AG08395 (cell line): ENCODE data around the gene NOBOX.
"Not testable (repeated sequence)": the region's sequence is repeated elsewhere in the genome, so short reads cannot be mapped to it uniquely, and the experiment has no call there.

Source experiments
- DNase-seq: peaks from one replicate; pipeline ENCODE4 v3.0.0; 2012; ENCODE audit warnings: mixed read lengths, low spot score

Gene NOBOX

DNA sequence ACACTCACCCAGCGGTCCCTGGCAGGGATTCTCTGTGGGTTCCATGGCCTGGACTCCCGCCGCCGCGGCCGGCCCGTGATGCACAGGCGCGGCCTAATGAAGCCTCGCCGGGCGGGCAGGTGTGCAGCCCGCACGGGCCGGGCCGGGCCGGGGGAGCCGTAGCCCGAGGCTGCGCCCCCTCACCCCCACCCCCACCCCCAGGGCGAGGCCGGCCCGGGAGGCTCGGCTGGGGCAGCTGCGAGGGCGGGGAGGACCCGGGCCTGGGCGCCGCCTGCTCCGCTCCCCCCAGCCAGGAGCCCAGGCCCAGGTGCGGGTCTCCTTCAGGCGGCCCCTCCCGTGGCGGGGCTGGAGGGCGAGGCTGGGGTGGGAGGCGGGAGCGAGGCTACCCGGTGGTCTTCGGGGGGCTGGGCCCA is at the start of gene NOBOX:
TSS of gene NOBOX (minus strand) at position 45 of the 413 bp plus-strand sequence.
- no peak for DNase-seq

DNA sequence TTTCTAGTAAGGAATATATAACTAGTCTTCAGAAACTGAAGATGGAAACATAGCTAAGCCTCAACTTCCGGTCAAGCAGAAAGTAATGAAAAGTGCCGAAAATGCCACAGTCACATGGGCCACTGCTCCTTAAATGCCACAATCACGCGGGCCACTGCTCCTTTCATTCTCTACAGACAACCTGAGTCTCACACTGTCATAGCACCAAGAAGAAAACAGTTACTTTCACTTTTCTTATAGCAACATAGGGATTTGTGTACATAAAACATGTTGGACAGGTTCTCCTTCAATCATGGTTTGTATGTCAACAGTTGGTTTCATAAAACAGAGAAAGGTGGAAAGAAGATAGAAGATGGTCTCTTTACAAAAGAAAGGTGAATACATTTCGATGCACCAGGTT is 48.6 kb upstream of the NOBOX start:
- DNase-seq = no peak

DNA sequence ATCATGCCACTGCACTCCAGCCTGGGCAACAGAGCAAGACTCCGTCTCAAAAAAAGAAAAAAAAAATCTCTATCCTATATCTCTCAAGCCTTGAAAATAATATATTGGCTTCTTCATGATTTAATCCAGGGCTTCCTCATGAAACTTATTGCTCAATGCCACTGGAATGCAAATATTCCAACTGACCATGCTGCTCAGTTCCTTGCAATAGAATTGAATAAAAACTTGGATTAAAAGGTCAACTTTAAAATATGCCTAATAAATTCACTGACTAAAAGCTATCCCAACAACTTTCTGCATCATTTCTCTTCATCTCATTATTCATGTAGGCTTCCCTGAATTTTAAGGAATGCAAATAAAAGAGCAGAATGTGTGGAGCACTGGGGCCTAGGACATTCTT is 42.1 kb upstream of the NOBOX start:
- no peak for DNase-seq

GRCh38 chr7:144439717-144440205 is 36.3 kb upstream of the NOBOX start:
- no peak for DNase-seq

- no peak for DNase-seq
Measured at GRCh38 chr7:144438759-144439158, 35.3 kb upstream of the NOBOX start.

DNA sequence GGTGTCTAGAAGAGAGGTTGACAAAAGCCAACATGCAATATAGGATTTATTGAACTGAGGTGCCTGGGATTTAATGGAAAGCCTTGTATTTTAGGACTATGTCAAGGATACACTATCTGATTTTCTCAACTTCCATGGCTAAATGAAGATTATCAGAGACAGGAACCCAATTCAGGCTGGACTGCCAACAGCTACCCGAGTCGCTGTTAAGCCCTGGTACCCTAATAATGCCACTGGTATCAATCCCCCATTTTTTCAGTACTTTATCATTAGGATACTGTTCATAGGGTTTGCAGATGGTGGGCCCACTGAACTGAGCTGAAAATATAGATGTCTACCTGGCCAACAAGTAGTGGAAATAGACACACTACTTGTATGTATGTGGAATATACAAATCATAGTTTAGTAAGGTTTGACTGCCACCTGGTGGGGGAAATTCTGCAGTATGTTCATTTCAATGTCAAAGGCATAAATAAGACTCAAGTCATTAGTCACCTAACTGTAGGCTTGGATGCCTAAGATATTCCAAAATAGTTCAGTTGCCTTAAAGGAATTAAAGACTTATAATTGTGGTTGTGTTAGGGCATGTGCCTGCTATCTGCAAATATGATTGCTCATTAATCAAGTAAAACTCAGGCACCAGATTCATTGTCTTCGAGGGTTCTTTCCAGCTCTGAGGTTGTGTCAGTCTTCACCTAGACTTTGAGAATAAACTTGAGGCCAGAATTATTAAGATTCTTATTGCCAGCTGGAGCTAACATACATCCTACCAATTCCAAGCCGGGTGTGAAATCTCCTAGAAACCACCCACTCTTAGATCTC is 34.1 kb upstream of the NOBOX start:
- peak; percentile 58 for DNase-seq

- DNase-seq = no peak
Measured at GRCh38 chr7:144436500-144436899, 33.0 kb upstream of the NOBOX start.

DNA sequence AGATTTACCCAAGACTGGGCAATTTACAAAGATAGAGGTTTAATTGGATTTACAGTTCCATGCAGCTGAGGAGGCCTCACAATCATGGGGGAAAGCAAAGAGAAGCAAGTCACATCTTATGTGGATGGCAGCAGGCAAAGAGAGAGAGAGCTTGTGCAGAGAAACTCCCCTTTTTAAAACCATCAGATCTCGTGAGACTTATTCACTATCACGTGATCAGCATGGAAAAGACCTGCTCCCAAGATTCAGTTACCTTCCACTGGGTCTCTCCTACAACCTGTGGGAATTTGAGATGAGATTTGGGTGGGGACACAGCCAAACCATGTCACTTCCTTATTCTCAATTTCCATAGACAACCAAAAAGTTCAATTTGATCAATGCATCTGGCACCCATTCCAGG is 24.9 kb upstream of the NOBOX start:
- no peak for DNase-seq

DNA sequence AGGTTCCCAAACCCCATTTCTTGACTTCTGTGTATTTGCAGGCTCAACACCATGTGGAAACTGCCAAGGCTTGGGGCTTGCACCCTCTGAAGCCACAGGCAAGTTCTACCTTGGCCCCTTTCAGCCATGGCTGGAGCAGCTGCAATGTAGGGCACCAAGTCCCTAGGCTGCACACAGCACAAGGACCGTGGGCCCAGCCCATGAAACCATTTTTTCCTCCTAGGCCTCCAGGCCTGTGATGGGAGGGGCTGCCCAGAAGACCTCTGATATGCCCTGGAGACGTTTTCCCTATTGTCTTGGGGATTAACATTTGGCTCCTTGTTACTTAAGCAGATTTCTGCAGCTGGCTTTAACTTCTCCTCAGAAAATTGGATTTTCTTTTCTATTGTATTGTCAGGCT is 24.0 kb upstream of the NOBOX start:
- not testable (repeated sequence) for DNase-seq

- DNase-seq = not testable (repeated sequence)
Measured at GRCh38 chr7:144418931-144419330, 15.4 kb upstream of the NOBOX start.

DNA sequence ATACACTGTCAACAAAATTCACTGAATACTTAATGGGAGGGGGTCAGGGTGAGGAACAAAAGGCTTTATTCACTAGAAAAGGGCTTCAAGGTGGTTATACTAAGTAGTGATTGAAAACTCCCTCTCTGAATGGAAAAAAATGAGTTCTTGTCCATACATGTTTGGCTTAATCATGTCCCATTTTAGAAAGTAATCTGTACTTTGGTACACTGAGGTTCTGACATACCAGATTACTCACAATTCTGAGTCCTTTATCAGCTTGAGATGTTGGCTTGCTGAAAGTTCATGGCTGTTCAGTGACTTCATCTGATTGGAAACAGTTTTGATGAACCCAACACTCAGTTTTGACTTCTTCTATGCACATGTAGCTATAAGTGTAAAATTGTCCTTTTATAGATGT is 12.8 kb upstream of the NOBOX start:
- no peak for DNase-seq

DNA sequence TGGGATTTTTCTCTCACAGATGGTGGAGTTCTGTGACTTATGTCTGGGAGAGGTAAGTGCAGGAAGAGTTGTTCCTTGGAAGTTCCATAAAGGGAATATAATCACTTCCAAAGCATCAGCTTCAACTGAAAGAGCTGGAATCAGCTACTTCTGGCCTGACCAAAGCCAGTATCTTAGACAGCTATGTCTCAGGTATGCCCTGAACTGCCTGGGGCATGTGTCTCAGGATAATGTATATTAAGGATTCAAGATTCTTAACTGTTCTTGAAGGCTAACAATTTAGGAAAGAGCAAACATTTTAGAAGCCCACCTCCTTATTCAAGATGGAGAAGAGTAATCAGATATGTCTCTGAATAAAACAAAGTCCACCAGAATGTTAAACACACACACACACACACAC is 12.4 kb upstream of the NOBOX start:
- DNase-seq = no peak

GRCh38 chr7:144414815-144415214 is 11.3 kb upstream of the NOBOX start:
- DNase-seq = no peak

GRCh38 chr7:144410441-144410840 is 6.9 kb upstream of the NOBOX start:
- DNase-seq = no peak

GRCh38 chr7:144408121-144408520 is 4.6 kb upstream of the NOBOX start:
- DNase-seq = no peak

DNA sequence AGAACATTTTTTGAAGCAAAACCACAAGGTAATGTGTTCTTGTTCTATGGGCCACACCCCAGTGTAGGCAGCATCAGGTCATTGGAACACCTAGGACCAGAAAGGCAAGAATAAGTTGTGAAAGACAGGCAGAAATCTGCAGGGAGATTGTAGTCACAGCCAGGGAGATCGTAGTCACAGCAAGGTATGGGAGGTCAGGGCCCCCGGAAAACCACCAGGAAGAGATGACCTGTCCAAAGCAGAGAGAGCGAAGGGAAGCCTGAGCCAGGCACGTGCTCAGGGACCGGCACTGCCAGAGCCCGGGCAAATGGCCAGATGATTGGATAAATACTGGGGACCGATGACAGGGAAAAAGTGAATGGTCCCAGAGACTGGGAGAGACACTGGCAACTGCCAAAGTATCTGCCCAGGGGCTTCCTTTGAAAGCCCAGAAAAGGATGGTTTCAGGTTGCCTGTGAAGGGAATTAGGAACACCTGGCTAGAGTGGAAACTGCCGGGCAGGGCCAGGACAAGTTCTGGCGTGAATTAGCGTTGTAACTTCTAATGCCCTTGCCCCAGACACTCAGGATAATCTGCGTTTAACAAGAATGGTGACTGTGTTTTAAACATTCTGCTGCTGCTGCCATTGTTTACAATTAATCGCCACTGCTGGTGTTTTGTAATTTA is 3.9 kb upstream of the NOBOX start:
- no peak for DNase-seq

- no peak for DNase-seq
Measured at GRCh38 chr7:144404946-144405345, 1.5 kb upstream of the NOBOX start.

DNA sequence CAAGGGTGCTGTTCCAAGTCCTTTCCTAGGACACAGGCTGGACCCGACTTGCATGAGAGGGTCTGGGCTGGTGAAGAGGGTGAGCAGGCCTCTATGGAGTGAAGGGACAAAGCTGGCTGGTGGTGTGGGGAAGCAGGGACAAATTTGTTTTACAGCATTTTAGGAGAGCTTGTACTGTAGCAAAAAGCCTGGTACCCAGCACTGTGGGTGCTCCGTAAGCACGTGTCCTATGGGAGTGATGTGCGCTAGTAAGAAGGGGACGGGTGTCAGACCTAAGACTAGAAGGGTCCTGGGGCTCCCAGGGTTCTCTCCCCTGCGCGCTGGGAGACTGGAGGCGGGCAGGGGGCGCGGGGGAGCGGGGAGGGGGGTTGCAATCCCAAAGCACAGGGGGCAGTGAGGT is 391 bp downstream of the NOBOX start:
- DNase-seq = no peak

DNA sequence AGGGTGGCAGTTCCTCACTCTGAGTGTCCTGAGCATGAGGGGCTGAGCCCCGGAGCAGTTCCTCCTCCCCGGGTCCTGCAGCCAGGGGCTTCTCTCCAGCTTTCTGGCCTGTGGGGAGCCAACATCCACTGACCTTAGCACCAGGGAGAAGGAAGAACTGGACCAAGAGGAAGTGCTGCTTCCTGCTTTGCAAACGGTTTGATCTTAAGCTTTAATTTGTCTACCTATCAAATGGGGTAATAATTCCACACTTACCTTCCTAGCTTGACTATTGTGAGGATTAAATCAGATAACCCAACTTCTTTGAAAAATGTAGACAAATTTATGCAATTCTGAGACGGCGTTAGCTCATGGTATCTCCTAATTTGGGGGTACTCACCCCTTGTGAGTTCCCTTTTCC is 2.0 kb downstream of the NOBOX start:
- no peak for DNase-seq

- DNase-seq = no peak
Measured at GRCh38 chr7:144399946-144400345, 3.5 kb downstream of the NOBOX start.

DNA sequence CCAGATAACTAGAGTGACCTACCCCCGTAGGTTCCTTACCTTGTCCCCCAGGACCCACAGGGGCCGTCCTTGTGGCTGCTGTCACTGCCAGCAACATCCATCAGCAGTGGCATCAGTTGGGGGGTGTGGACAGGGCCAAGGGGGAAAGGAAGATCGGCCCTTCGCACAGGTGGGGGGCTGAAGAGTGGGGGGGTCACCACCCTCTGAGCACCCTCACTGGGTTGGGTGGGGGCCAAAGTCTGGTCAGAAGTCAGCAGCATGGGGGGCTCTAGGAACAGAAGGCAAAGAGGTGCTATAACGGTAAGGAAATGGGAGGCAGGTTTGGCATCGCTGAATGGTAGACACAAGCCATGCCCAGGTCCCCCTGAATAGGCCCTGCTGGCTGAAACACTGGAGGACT is 4.6 kb downstream of the NOBOX start:
- no peak for DNase-seq

DNA sequence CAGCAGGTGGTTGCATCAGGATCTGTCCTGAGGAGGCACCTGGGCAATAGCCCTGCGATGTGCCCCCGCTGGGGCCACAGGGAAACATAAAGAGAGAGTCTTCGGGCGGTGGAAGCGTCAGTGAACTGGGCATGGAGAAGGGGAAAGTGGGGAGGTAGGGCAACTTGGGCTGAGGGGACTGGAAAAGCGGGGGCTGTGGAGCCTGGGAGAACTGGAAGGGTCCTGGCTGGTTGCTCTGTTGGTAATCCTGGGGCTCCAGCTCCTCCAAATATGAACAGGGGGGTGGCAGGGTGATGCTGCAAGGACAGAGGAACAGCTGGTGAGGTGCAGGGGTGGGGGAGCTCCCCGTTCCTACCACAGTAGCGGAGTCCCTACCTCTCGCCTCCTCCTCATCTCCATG is 5.2 kb downstream of the NOBOX start:
- DNase-seq = no peak

DNA sequence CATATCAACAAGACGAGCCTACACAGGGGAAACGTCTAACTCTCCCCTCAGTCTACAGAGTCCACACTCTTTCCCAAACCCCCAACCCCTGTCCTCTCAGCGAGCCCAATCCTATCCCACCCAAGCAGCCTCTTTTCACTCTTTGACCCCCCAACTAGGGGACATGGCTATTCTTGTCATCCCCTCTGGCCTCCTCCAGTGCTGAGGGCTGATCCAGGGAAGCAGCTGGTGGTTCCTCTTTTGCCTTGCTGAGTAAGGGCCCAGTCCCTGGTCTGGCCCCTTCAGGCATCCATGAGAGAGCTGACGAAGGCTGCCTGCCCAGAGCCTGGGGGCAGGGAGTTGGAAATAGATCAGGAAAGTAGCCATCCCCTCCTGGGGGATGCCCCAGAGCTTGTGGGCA is 6.4 kb downstream of the NOBOX start:
- no peak for DNase-seq
